T-helper 2 cell (primary cell): ENCODE data around the gene LINGO3.

Experiments used
- DNase-seq, 5 experiments: peaks; one replicate each; pipeline versions ENCODE4 v3.0.0 to v3.0.0-alpha.2; 2012 to 2022

Gene LINGO3

GRCh38 chr19:2259336-2259735, 48.6 kb downstream of the LINGO3 start:
- no peak for DNase-seq
